HCT116 (cell line): Measurements from ENCODE around the gene AP3B1. TPM values are rescaled to one million over a fixed set of nuclear protein-coding genes. Genes with fewer than 3 reads are reported as not detected.

Experiments
- ATAC-seq: fragments of 200-7000 bp; cut with Tn5 transposase; 2 replicates; pipeline ENCODE4 v1.9.1; 2020; ENCODE audit warnings: mild to moderate bottlenecking, moderate library complexity
- BruUV-seq: library from RNA; stranded (reverse); fragments of 400-500 nt; replicated peaks from 2 replicates; lab custom pipeline; 2021; lab: Mats Ljungman, UMichigan
- CTCF ChIA-PET: fragments of 300-600 bp; sonication (Branson Sonifier 250); formaldehyde crosslinking; loops from one replicate; lab custom pipeline; 2021; ENCODE audit warnings: antibody characterized with exemption; lab: Charles Lee
- POLR2A ChIA-PET: fragments of 300-600, 350-600 bp; sonication (Branson Sonifier 250); formaldehyde crosslinking; loops from one replicate; lab custom pipeline; 2021; ENCODE audit warnings: antibody characterized with exemption; lab: Charles Lee
- RAD21 ChIA-PET, 2 experiments: fragments of 300-600 bp; sonication (Branson Sonifier 250); formaldehyde crosslinking; loops; one replicate each; lab custom pipeline; 2023; ENCODE audit warnings: low total read pairs in 2 of 2; ENCODE audit not compliant: uncharacterized antibody in 2 of 2, unreplicated experiment in 2 of 2, low non-redundant PET in 1 of 2; lab: Charles Lee
- DNase-seq: peaks from one replicate; pipeline ENCODE4 v3.0.0-alpha.2; 2010; ENCODE audit warnings: low read depth, low spot score
- H2AFZ ChIP-seq: fragments of 200-600 bp; shearing (Covaris generic), sonication (generic); 2 replicates; pipeline ENCODE4 v1.6.1; 2017; ENCODE audit warnings: low read depth, mixed run types, mixed read lengths, antibody characterized with exemption, low read length; ENCODE audit not compliant: poor library complexity, severe bottlenecking
- H3K27ac ChIP-seq: 2 replicates; pipeline ENCODE4 v1.5.1; 2012; ENCODE audit warnings: low read depth, low read length
- H3K27me3 ChIP-seq: fragments of 200-600 bp; sonication (generic); 2 replicates; pipeline ENCODE4 v1.6.1; 2016; ENCODE audit warnings: mixed run types, low read length, mixed read lengths; ENCODE audit not compliant: insufficient read depth
- H3K36me3 ChIP-seq, 2 experiments: fragments of 200-500 bp in 1 of 2; fragments of 200-600 bp in 1 of 2; sonication (Bioruptor generic) in 1 of 2; sonication (generic) in 1 of 2; 2 replicates each; pipeline versions ENCODE4 v1.5.1 to v1.6.1; 2014 to 2016; ENCODE audit warnings: low read length in 2 of 2, inconsistent platforms in 1 of 2, mixed read lengths in 1 of 2, mixed run types in 1 of 2; ENCODE audit not compliant: insufficient read depth in 2 of 2, control insufficient read depth in 1 of 2
- H3K4me1 ChIP-seq, 2 experiments: fragments of 200-600 bp in 1 of 2; sonication (generic) in 1 of 2; 2 replicates each; pipeline versions ENCODE4 v1.5.1 to v1.6.1; 2012 to 2017; ENCODE audit warnings: low read length in 2 of 2, inconsistent platforms in 1 of 2, mild to moderate bottlenecking in 1 of 2, mixed read lengths in 1 of 2, mixed run types in 1 of 2, moderate library complexity in 1 of 2; ENCODE audit not compliant: insufficient read depth in 2 of 2, control insufficient read depth in 1 of 2
- H3K4me2 ChIP-seq: fragments of 200-600 bp; sonication (generic); 2 replicates; pipeline ENCODE4 v1.6.1; 2017; ENCODE audit warnings: mixed run types, low read length, mixed read lengths
- H3K4me3 ChIP-seq, 2 experiments: fragments of 200-600 bp in 1 of 2; sonication (generic) in 1 of 2; replicated peaks in 1 of 2; 2 replicates each; pipeline ENCODE4 v1.5.1; 2011 to 2016; ENCODE audit warnings: low read length in 2 of 2, control low read depth in 1 of 2, low read depth in 1 of 2, mild to moderate bottlenecking in 1 of 2, mixed read lengths in 1 of 2, mixed run types in 1 of 2
- H3K79me2 ChIP-seq: fragments of 200-600 bp; sonication (generic); 2 replicates; pipeline ENCODE4 v1.6.1; 2017; ENCODE audit warnings: mild to moderate bottlenecking, mixed run types, low read length, moderate library complexity, mixed read lengths; ENCODE audit not compliant: insufficient read depth
- H3K9ac ChIP-seq: fragments of 200-600 bp; sonication (generic); 2 replicates; pipeline ENCODE4 v1.6.1; 2016; ENCODE audit warnings: low read length, mixed read lengths
- H3K9me2 ChIP-seq: fragments of 200-600 bp; sonication (generic), shearing (Covaris generic); 2 replicates; pipeline ENCODE4 v1.6.1; 2017; ENCODE audit warnings: mixed run types, mild to moderate bottlenecking, moderate library complexity; ENCODE audit not compliant: insufficient read depth
- H3K9me3 ChIP-seq, 2 experiments: fragments of 200-500 bp in 1 of 2; fragments of 200-600 bp in 1 of 2; sonication (Bioruptor generic) in 1 of 2; sonication (generic) in 1 of 2; 2 replicates each; pipeline ENCODE4 v1.6.1; 2014 to 2017; ENCODE audit warnings: low read length in 2 of 2, mixed read lengths in 2 of 2, inconsistent platforms in 1 of 2, low read depth in 1 of 2, mild to moderate bottlenecking in 1 of 2, mixed run types in 1 of 2, moderate library complexity in 1 of 2; ENCODE audit not compliant: control insufficient read depth in 1 of 2, insufficient read depth in 1 of 2
- H4K20me1 ChIP-seq: fragments of 200-600 bp; sonication (generic), shearing (Covaris generic); 2 replicates; pipeline ENCODE4 v1.6.1; 2017; ENCODE audit warnings: mixed run types, mild to moderate bottlenecking, moderate library complexity; ENCODE audit not compliant: insufficient read depth
- CEBPB ChIP-seq: IDR thresholded peaks from 2 replicates; pipeline ENCODE4 v1.6.1; 2012; ENCODE audit warnings: low read depth
- EGR1 ChIP-seq: IDR thresholded peaks from 2 replicates; pipeline ENCODE4 v1.6.1; 2012; ENCODE audit warnings: low read depth
- EZH2 ChIP-seq: fragments of 200-600 bp; sonication (generic); IDR thresholded peaks from 2 replicates; pipeline ENCODE4 v1.6.1; 2017; ENCODE audit warnings: antibody characterized with exemption, mixed run types
- FOSL1 ChIP-seq: IDR thresholded peaks from 2 replicates; pipeline ENCODE4 v1.6.1; 2012; ENCODE audit warnings: low read depth
- POLR2A ChIP-seq: IDR thresholded peaks from 2 replicates; pipeline ENCODE4 v1.7.0; 2011; ENCODE audit warnings: borderline replicate concordance; ENCODE audit not compliant: insufficient read depth, insufficient read length; ENCODE audit errors: extremely low read depth
- RAD21 ChIP-seq: IDR thresholded peaks from 2 replicates; pipeline ENCODE4 v1.6.1; 2012; ENCODE audit warnings: low read depth, mild to moderate bottlenecking
- YY1 ChIP-seq: IDR thresholded peaks from 2 replicates; pipeline ENCODE4 v1.6.1; 2011; ENCODE audit warnings: low read length, low read depth, moderate library complexity, mild to moderate bottlenecking; ENCODE audit not compliant: insufficient replicate concordance; ENCODE audit errors: extremely low read depth
- ZFX ChIP-seq: fragments of 450-650 bp; IDR thresholded peaks from 2 replicates; pipeline ENCODE4 v1.6.1; 2017
- ZNF274 ChIP-seq: fragments of 200-500 bp; sonication (Bioruptor generic); IDR thresholded peaks from 2 replicates; pipeline ENCODE4 v1.6.1; 2014; ENCODE audit warnings: mild to moderate bottlenecking, low read depth, low read length, inconsistent platforms
- intact Hi-C: fragments of 100-400 bp; cut with micrococcal nuclease; formaldehyde crosslinking; loops from 2 replicates; pipeline ENCODE4 v1.10.0; 2022
- total RNA-seq: library from RNA; stranded (reverse); gene quantifications from one replicate; pipeline ENCODE4 v1.2.1, GENCODE V29; 2021; ENCODE audit not compliant: unreplicated experiment
- TF ChIP-seq, protein P1 (sequence below), 3 experiments: fragments of 200-600 bp in 1 of 3; sonication (generic) in 1 of 3; IDR thresholded peaks in 2 of 3; conservative IDR thresholded peaks in 1 of 3; 2 replicates each; pipeline ENCODE4 v1.5.1; 2012 to 2017; ENCODE audit warnings: low read depth in 2 of 3, low read length in 2 of 3, antibody characterized with exemption in 1 of 3, borderline replicate concordance in 1 of 3, control low read depth in 1 of 3, mild to moderate bottlenecking in 1 of 3, mixed read lengths in 1 of 3, mixed run types in 1 of 3, moderate library complexity in 1 of 3; ENCODE audit not compliant: insufficient read depth in 1 of 3
- TF ChIP-seq, protein P2 (sequence below): IDR thresholded peaks from 2 replicates; pipeline ENCODE4 v1.6.1; 2012
- TF ChIP-seq, protein P3 (sequence below): IDR thresholded peaks from 2 replicates; pipeline ENCODE4 v1.6.1; 2012

AP3B1 gene
- total RNA-seq, 1 experiment from 2014 or later, result 54.5 TPM

DNA sequence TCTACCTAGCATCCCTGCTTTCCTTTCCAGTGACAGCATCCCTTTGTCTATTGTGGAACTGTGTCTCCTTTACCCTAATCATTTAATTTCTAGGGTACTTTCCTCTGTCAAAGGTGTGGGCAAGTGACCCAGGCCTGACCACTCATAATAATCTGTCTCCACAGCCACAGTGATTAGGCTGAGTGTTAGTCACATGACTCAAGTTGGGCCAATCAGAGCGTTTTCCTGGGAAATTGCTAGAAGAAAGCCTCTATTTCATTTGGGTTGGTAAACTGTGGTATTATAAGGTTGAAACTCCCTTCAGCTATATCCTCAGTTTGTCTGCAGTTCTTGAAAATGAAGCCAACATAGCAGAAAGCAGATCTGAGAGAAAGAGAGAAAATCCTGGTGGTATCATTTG is 14.2 kb upstream of the AP3B1 start:
- DNase-seq (no peak), ATAC-seq (no peak)
- Histone ChIP-seq H3K27me3 (no peaks in the 10 kb centered on the region), H3K27ac (no peak overlapping the region), H3K36me3 (no peaks in the 10 kb centered on the region), H3K4me3 (no peak overlapping the region), H3K4me2 (no peak overlapping the region), H3K9ac (no peak overlapping the region), H3K9me3 (no peaks in the 10 kb centered on the region), H3K9me2 (no peaks in the 10 kb centered on the region), H4K20me1 (no peaks in the 10 kb centered on the region), H3K79me2 (no peaks in the 10 kb centered on the region), H2AFZ (peak overlapping the region; percentile 6), H3K4me1 (no peaks in the 10 kb centered on the region)
- ChIA-PET POLR2A (no interaction called here), CTCF (no interaction called here), RAD21 (no interaction called here)
- TF ChIP-seq RAD21 (no peak), EZH2 (no peak), EGR1 (no peak)
- TF ChIP-seq, protein P1, sequence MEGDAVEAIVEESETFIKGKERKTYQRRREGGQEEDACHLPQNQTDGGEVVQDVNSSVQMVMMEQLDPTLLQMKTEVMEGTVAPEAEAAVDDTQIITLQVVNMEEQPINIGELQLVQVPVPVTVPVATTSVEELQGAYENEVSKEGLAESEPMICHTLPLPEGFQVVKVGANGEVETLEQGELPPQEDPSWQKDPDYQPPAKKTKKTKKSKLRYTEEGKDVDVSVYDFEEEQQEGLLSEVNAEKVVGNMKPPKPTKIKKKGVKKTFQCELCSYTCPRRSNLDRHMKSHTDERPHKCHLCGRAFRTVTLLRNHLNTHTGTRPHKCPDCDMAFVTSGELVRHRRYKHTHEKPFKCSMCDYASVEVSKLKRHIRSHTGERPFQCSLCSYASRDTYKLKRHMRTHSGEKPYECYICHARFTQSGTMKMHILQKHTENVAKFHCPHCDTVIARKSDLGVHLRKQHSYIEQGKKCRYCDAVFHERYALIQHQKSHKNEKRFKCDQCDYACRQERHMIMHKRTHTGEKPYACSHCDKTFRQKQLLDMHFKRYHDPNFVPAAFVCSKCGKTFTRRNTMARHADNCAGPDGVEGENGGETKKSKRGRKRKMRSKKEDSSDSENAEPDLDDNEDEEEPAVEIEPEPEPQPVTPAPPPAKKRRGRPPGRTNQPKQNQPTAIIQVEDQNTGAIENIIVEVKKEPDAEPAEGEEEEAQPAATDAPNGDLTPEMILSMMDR (IDR thresholded peaks at IDR 0.05 in 2 of 3, conservative IDR thresholded peaks at IDR 0.05 in 1 of 3; ENCODE audit: borderline replicate concordance in 1 of 3, insufficient read depth in 1 of 3, low read depth in 2 of 3, low read length in 2 of 3), result no peak
- TF ChIP-seq, protein P2, sequence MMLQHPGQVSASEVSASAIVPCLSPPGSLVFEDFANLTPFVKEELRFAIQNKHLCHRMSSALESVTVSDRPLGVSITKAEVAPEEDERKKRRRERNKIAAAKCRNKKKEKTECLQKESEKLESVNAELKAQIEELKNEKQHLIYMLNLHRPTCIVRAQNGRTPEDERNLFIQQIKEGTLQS, result no peak
- no TSS peak for BruUV-seq
- intact Hi-C loops, result no loop called here

GRCh38 chr5:78300464-78301045 is 6.1 kb upstream of the AP3B1 start:
- intact Hi-C loops, result no loop called here
- TF ChIP-seq, protein P2, result no peak
- TF ChIP-seq, protein P3, sequence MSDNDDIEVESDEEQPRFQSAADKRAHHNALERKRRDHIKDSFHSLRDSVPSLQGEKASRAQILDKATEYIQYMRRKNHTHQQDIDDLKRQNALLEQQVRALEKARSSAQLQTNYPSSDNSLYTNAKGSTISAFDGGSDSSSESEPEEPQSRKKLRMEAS, result no peak
- TF ChIP-seq YY1, result no peak
- TF ChIP-seq ZFX, result no peak
- peak; percentile 56 for TF ChIP-seq RAD21
- TF ChIP-seq ZNF274, result no peak
- TF ChIP-seq CEBPB, result no peak
- TF ChIP-seq FOSL1, result no peak
- TF ChIP-seq POLR2A, result no peak
- TF ChIP-seq, protein P1 (IDR thresholded peaks at IDR 0.05 in 2 of 3, conservative IDR thresholded peaks at IDR 0.05 in 1 of 3; ENCODE audit: borderline replicate concordance in 1 of 3, insufficient read depth in 1 of 3, low read depth in 2 of 3, low read length in 2 of 3), result peak; percentile 36 to 65 (median 41); a peak in 4 of 6 replicates

More at GRCh38 chr5:78300464-78301045, 6.1 kb upstream of the AP3B1 start:
- Histone ChIP-seq H3K27ac (no peak overlapping the region), H3K4me3 (no peak overlapping the region), H3K36me3 (no peaks in the 10 kb centered on the region), H3K9me3 (no peaks in the 10 kb centered on the region), H3K79me2 (no peaks in the 10 kb centered on the region), H2AFZ (no peak overlapping the region), H3K27me3 (no peaks in the 10 kb centered on the region), H3K9ac (no peak overlapping the region), H3K4me2 (no peak overlapping the region), H3K4me1 (peaks cover 0 to 3% of the 10 kb centered on the region in 2 experiments; a peak in 1 of 4 replicates), H4K20me1 (no peaks in the 10 kb centered on the region), H3K9me2 (no peaks in the 10 kb centered on the region)
- DNase-seq (peak; percentile 23), ATAC-seq (no peak)
- RAD21 ChIA-PET, result no interaction called here
- BruUV-seq, result no TSS peak
- CTCF ChIA-PET, result interaction anchor here (0.9 to 1.2 kb wide), 4 partner anchors 11 to 740 kb away, joined by 3 to 5 read pairs (median 4); no protein-coding TSS in a partner anchor
- POLR2A ChIA-PET, result no interaction called here
